BE2C (cell line): Measurements from ENCODE around the gene ZCCHC17.

ENCODE experiments used
- DNase-seq: peaks from one replicate; pipeline ENCODE4 v3.0.0-alpha.2; 2020
- H3K27me3 ChIP-seq: fragments of 250-450 bp; sonication (Bioruptor Pico); 2 replicates; pipeline ENCODE4 v1.5.1; 2020; ENCODE audit warnings: mild to moderate bottlenecking
- H3K36me3 ChIP-seq: fragments of 250-450 bp; sonication (Bioruptor Pico); 2 replicates; pipeline ENCODE4 v1.5.1; 2020; ENCODE audit warnings: mild to moderate bottlenecking
- H3K4me1 ChIP-seq: fragments of 250-450 bp; sonication (Bioruptor Pico); 2 replicates; pipeline ENCODE4 v1.5.1; 2020
- H3K4me3 ChIP-seq: 2 replicates; pipeline ENCODE4 v1.5.1; 2011; ENCODE audit warnings: low read depth, low read length
- H3K9me3 ChIP-seq: fragments of 250-450 bp; sonication (Bioruptor Pico); 2 replicates; pipeline ENCODE4 v1.5.1; 2020
- CTCF ChIP-seq: IDR thresholded peaks from 2 replicates; pipeline ENCODE4 v1.5.1; 2012; ENCODE audit warnings: mild to moderate bottlenecking, low read depth, low read length

The ZCCHC17 gene

GRCh38 chr1:31370021-31370420 is 73.2 kb downstream of the ZCCHC17 start:
- no peak for DNase-seq
- Histone ChIP-seq H3K4me3 (no peak overlapping the region), H3K36me3 (no peaks in the 10 kb centered on the region), H3K27me3 (no peaks in the 10 kb centered on the region), H3K4me1 (no peaks in the 10 kb centered on the region), H3K9me3 (no peaks in the 10 kb centered on the region)
- TF ChIP-seq CTCF: no peak

- H3K4me1 ChIP-seq: no peaks in the 10 kb centered on the region
- no peak overlapping the region for H3K4me3 ChIP-seq
- no peaks in the 10 kb centered on the region for H3K36me3 ChIP-seq
- no peak for TF ChIP-seq CTCF
- H3K9me3 ChIP-seq: no peaks in the 10 kb centered on the region
- no peak for DNase-seq
- H3K27me3 ChIP-seq: no peaks in the 10 kb centered on the region
These were observed 73.7 kb downstream of the ZCCHC17 start for GRCh38 chr1:31370565-31370964.

- no peaks in the 10 kb centered on the region for H3K9me3 ChIP-seq
- no peaks in the 10 kb centered on the region for H3K36me3 ChIP-seq
- H3K27me3 ChIP-seq: no peaks in the 10 kb centered on the region
- H3K4me1 ChIP-seq: no peaks in the 10 kb centered on the region
- H3K4me3 ChIP-seq: no peak overlapping the region
- no peak for TF ChIP-seq CTCF
- no peak for DNase-seq
These were observed 74.5 kb downstream of the ZCCHC17 start for GRCh38 chr1:31371121-31371959.

- H3K4me1 ChIP-seq: no peaks in the 10 kb centered on the region
- H3K27me3 ChIP-seq: no peaks in the 10 kb centered on the region
- DNase-seq: no peak
- no peaks in the 10 kb centered on the region for H3K9me3 ChIP-seq
- H3K36me3 ChIP-seq: no peaks in the 10 kb centered on the region
- TF ChIP-seq CTCF: no peak
- H3K4me3 ChIP-seq: no peak overlapping the region
These were observed 75.2 kb downstream of the ZCCHC17 start for GRCh38 chr1:31372051-31372450.

GRCh38 chr1:31372751-31373055 is 75.9 kb downstream of the ZCCHC17 start:
- Histone ChIP-seq H3K4me3 (peak overlapping the region; percentile 56), H3K9me3 (no peaks in the 10 kb centered on the region)

More at GRCh38 chr1:31372751-31373055, 75.9 kb downstream of the ZCCHC17 start:
- TF ChIP-seq CTCF: no peak
- no peaks in the 10 kb centered on the region for H3K27me3 ChIP-seq
- DNase-seq: no peak
- no peaks in the 10 kb centered on the region for H3K36me3 ChIP-seq
- no peaks in the 10 kb centered on the region for H3K4me1 ChIP-seq
